Measurements from ENCODE around the gene ZNF837.

Gene ZNF837

DNA sequence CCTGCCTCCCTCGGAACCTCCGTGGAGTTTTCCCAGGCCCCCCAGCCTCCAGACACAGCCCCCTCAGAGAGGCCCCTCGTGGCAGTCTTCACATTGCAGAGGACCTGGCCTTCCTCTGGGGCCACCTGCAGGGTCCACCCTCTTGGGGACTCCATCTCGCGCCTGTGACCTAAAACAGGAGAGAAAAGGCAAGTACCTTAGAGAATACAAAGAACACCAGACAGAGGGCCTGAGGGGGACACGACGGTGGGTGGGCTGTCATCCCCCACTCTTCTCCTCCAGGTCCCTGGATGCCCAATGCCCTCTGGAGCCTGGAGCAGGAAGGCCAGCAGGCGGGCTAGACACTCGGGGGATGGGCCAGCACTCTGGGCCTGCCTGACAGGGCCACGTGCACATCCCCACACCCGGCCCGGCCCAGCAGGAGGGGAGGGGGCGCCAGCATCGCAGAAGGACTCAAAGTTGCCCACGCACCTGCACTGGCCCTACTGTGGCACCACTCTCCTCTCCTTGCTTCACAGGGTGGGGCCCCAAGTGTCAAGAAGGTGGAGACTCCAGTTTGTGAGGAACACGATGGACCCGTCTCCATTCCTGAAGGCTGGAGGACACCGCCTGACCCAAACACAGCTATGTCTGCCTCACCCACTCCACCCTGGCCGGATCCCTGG is 23.2 kb downstream of the ZNF837 start:
- no peak for DNase-seq (ENCODE audit: extremely low read depth, low read depth)
- no peak overlapping the region for H3K4me3 ChIP-seq (replicated peaks; ENCODE audit: low read depth, low read length)
- TF ChIP-seq, protein P1, sequence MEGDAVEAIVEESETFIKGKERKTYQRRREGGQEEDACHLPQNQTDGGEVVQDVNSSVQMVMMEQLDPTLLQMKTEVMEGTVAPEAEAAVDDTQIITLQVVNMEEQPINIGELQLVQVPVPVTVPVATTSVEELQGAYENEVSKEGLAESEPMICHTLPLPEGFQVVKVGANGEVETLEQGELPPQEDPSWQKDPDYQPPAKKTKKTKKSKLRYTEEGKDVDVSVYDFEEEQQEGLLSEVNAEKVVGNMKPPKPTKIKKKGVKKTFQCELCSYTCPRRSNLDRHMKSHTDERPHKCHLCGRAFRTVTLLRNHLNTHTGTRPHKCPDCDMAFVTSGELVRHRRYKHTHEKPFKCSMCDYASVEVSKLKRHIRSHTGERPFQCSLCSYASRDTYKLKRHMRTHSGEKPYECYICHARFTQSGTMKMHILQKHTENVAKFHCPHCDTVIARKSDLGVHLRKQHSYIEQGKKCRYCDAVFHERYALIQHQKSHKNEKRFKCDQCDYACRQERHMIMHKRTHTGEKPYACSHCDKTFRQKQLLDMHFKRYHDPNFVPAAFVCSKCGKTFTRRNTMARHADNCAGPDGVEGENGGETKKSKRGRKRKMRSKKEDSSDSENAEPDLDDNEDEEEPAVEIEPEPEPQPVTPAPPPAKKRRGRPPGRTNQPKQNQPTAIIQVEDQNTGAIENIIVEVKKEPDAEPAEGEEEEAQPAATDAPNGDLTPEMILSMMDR (IDR thresholded peaks at IDR 0.05; ENCODE audit: low read depth, low read length, missing control alignments), result no peak

- DNase-seq (ENCODE audit: extremely low read depth, low read depth), result no peak
- TF ChIP-seq, protein P1 (IDR thresholded peaks at IDR 0.05; ENCODE audit: low read depth, low read length, missing control alignments), result no peak
- H3K4me3 ChIP-seq (replicated peaks; ENCODE audit: low read depth, low read length), result peak overlapping the region; percentile 30
Measured at GRCh38 chr19:58356766-58357480, 23.9 kb downstream of the ZNF837 start.

- TF ChIP-seq, protein P1 (IDR thresholded peaks at IDR 0.05; ENCODE audit: low read depth, low read length, missing control alignments), result no peak
- H3K4me3 ChIP-seq (replicated peaks; ENCODE audit: low read depth, low read length), result peak overlapping the region; percentile 30
- DNase-seq (ENCODE audit: extremely low read depth, low read depth), result no peak
Measured at GRCh38 chr19:58355908-58356765, 24.7 kb downstream of the ZNF837 start.

DNA sequence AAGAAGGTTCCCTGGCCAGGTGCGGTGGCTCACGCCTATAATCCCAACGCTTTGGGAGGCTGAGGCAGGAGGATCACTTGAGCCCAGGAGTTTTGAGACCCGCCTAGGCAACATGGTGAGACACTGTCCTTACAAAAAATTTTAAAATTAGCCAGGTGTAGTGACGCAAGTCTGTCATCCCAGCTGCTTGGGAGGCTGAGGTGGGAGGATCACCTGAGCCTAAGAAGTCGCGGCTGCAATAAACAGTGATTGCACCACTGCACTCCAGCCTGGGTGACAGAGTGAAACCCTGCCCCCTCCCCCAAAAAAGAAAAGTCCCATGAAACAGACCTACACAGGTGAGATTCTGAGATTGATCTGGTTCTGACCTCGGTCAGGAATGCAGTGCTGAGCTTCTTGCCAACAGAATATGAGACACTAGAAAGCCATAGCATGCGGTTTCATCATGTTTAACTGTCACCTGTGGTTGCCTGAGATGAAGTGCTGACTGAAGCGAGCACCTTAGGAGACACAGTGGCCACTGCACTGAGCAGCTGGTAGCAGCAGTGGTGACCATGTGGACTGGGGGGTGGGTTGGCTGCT is 25.5 kb downstream of the ZNF837 start:
- DNase-seq (ENCODE audit: extremely low read depth, low read depth), result no peak
- no peak overlapping the region for H3K4me3 ChIP-seq (replicated peaks; ENCODE audit: low read depth, low read length)
- TF ChIP-seq, protein P1 (IDR thresholded peaks at IDR 0.05; ENCODE audit: low read depth, low read length, missing control alignments), result no peak

- H3K4me3 ChIP-seq (replicated peaks; ENCODE audit: low read depth, low read length), result no peak overlapping the region
- TF ChIP-seq, protein P1 (IDR thresholded peaks at IDR 0.05; ENCODE audit: low read depth, low read length, missing control alignments), result no peak
- DNase-seq (ENCODE audit: extremely low read depth, low read depth), result no peak
Measured at GRCh38 chr19:58354478-58355030, 26.3 kb downstream of the ZNF837 start.
